CD14-positive monocyte (primary cell): ENCODE data around the gene GALNT18. TPM values are rescaled to one million over a fixed set of nuclear protein-coding genes. Genes with fewer than 3 reads are reported as not detected.

ENCODE experiments used
- DNase-seq, 3 donors: peaks; one replicate each; pipeline ENCODE4 v3.0.0-alpha.2; 2011 to 2022
- H2AFZ ChIP-seq: 2 replicates; pipeline ENCODE4 v1.6.0; 2012; ENCODE audit warnings: mild to moderate bottlenecking, low read depth, low read length, inconsistent platforms; ENCODE audit not compliant: insufficient read depth, poor library complexity, severe bottlenecking
- H3K27ac ChIP-seq, 2 donors: 1 replicate in 1 of 2; 2 replicates in 1 of 2; pipeline ENCODE4 v1.5.1; 2012 to 2013; ENCODE audit warnings: low read length in 2 of 2, control low read depth in 1 of 2, inconsistent platforms in 1 of 2, low read depth in 1 of 2, mild to moderate bottlenecking in 1 of 2
- H3K27me3 ChIP-seq, 2 donors: one replicate each; pipeline versions ENCODE4 v1.6.0 to v1.6.1; 2011 to 2013; ENCODE audit warnings: low read length in 2 of 2; ENCODE audit not compliant: control insufficient read depth in 2 of 2, insufficient read depth in 2 of 2
- H3K36me3 ChIP-seq, 2 donors: replicated peaks in 1 of 2; 1 replicate in 1 of 2; 2 replicates in 1 of 2; pipeline versions ENCODE4 v1.5.1 to v1.6.1; 2012 to 2013; ENCODE audit warnings: low read length in 2 of 2, control low read depth in 1 of 2, inconsistent platforms in 1 of 2, mild to moderate bottlenecking in 1 of 2; ENCODE audit not compliant: insufficient read depth in 2 of 2, control insufficient read depth in 1 of 2
- H3K4me1 ChIP-seq, 2 donors: 1 replicate in 1 of 2; 2 replicates in 1 of 2; pipeline versions ENCODE4 v1.5.1 to v1.6.1; 2012 to 2013; ENCODE audit warnings: low read length in 2 of 2, control low read depth in 1 of 2, inconsistent platforms in 1 of 2, mild to moderate bottlenecking in 1 of 2, moderate library complexity in 1 of 2; ENCODE audit not compliant: insufficient read depth in 2 of 2, control insufficient read depth in 1 of 2
- H3K4me2 ChIP-seq: replicated peaks from 2 replicates; pipeline ENCODE3; 2012; ENCODE audit warnings: low read length, moderate library complexity, mild to moderate bottlenecking; ENCODE audit not compliant: poor library complexity, severe bottlenecking; ENCODE audit errors: extremely low read depth
- H3K4me3 ChIP-seq, 3 experiments: fragments of 200-600 bp in 1 of 3; sonication (generic) in 1 of 3; replicated peaks in 1 of 3; 1 replicate in 2 of 3; 2 replicates in 1 of 3; pipeline ENCODE4 v1.5.1; 2011 to 2013; ENCODE audit warnings: low read length in 3 of 3, mild to moderate bottlenecking in 3 of 3, control low read depth in 2 of 3, low read depth in 2 of 3, inconsistent platforms in 1 of 3, moderate library complexity in 1 of 3
- H3K79me2 ChIP-seq: 2 replicates; pipeline ENCODE4 v1.6.0; 2012; ENCODE audit warnings: mild to moderate bottlenecking, control low read depth, inconsistent platforms, low read length, moderate library complexity; ENCODE audit not compliant: insufficient read depth
- H3K9ac ChIP-seq: 2 replicates; pipeline ENCODE4 v1.6.0; 2017; ENCODE audit warnings: low read length, mild to moderate bottlenecking; ENCODE audit not compliant: insufficient read depth, poor library complexity, severe bottlenecking
- H3K9me3 ChIP-seq, 2 donors: replicated peaks in 1 of 2; 1 replicate in 1 of 2; 2 replicates in 1 of 2; pipeline versions ENCODE4 v1.5.1 to v1.6.1; 2012 to 2013; ENCODE audit warnings: low read length in 2 of 2, control low read depth in 1 of 2; ENCODE audit not compliant: control insufficient read depth in 1 of 2, insufficient read depth in 1 of 2
- H4K20me1 ChIP-seq: 2 replicates; pipeline ENCODE4 v1.6.0; 2012; ENCODE audit warnings: mild to moderate bottlenecking, low read length, control low read depth, moderate library complexity; ENCODE audit not compliant: insufficient read depth
- H3K27ac Mint-ChIP-seq, 7 donors: one replicate each; pipeline ENCODE4 v1.8.0; 2020; ENCODE audit warnings: mild to moderate bottlenecking in 7 of 7, mixed read lengths in 7 of 7, moderate library complexity in 6 of 7, inconsistent platforms in 2 of 7
- H3K27me3 Mint-ChIP-seq, 3 donors: one replicate each; pipeline ENCODE4 v1.8.0; 2021 to 2022; ENCODE audit warnings: low read depth in 3 of 3, mild to moderate bottlenecking in 3 of 3, mixed read lengths in 3 of 3, moderate library complexity in 3 of 3, inconsistent platforms in 1 of 3
- H3K36me3 Mint-ChIP-seq, 2 donors: one replicate each; pipeline ENCODE4 v1.8.0; 2020; ENCODE audit warnings: mixed read lengths in 2 of 2, inconsistent platforms in 1 of 2, mild to moderate bottlenecking in 1 of 2
- H3K4me1 Mint-ChIP-seq: one replicate; pipeline ENCODE4 v1.8.0; 2020; ENCODE audit warnings: mild to moderate bottlenecking, mixed read lengths
- H3K4me3 Mint-ChIP-seq, 2 donors: one replicate each; pipeline ENCODE4 v1.8.0; 2020; ENCODE audit warnings: mild to moderate bottlenecking in 2 of 2, mixed read lengths in 2 of 2, moderate library complexity in 1 of 2
- H3K9me3 Mint-ChIP-seq, 7 donors: one replicate each; pipeline ENCODE4 v1.8.0; 2020 to 2022; ENCODE audit warnings: mixed read lengths in 7 of 7, mild to moderate bottlenecking in 6 of 7, moderate library complexity in 6 of 7, inconsistent platforms in 2 of 7
- CTCF ChIP-seq: fragments of 200-600 bp; IDR thresholded peaks from one replicate; pipeline ENCODE4 v1.8.0; 2022; ENCODE audit warnings: antibody characterized with exemption, mild to moderate bottlenecking
- WGBS: methylation state at CpG from one replicate; pipeline ENCODE4 v1.1.5; 2013; ENCODE audit warnings: missing lambda C conversion rate; ENCODE audit not compliant: insufficient coverage; 5-methylcytosine and 5-hydroxymethylcytosine counted together
- intact Hi-C, 2 donors: fragments of 100-400 bp; cut with micrococcal nuclease; formaldehyde crosslinking; loops; one replicate each; pipeline versions ENCODE4 v1.15.0 to v1.15.1; 2023
- polyA plus RNA-seq, 3 donors: library from polyadenylated mRNA; depleted of rRNA in 1 of 3; unstranded in 2 of 3; stranded (reverse) in 1 of 3; fragments of 300-500 nt in 2 of 3; fragments of >200 nt in 1 of 3; fragmentation: Illumina TruSeq in 2 of 3; gene quantifications; 1 replicate in 2 of 3; 2 replicates in 1 of 3; pipeline ENCODE4 v1.2.3, GENCODE V29; 2012 to 2021

Gene GALNT18
- polyA plus RNA-seq, 3 donors: not detected

GRCh38 chr11:11496879-11497278, 124.9 kb downstream of the GALNT18 start:
- Histone ChIP-seq H2AFZ (no peak overlapping the region), H3K9ac (no peak overlapping the region), H3K79me2 (no peaks in the 10 kb centered on the region), H3K4me2 (no peak overlapping the region), H3K36me3 (no peaks in the 10 kb centered on the region), H4K20me1 (no peaks in the 10 kb centered on the region), H3K9me3 (no peaks in the 10 kb centered on the region), H3K4me3 (no peak overlapping the region), H3K27me3 (no peaks in the 10 kb centered on the region), H3K4me1 (no peaks in the 10 kb centered on the region), H3K27ac (no peak overlapping the region)
- Mint-ChIP-seq H3K4me1 (no peaks in the 10 kb centered on the region), H3K36me3 (no peaks in the 10 kb centered on the region), H3K9me3 (no peaks in the 10 kb centered on the region), H3K27ac (no peak overlapping the region), H3K4me3 (no peak overlapping the region), H3K27me3 (peaks cover 7 to 8% (median 7%) of the 10 kb centered on the region in 3 donors)
- TF ChIP-seq CTCF: no peak
- 100% methylated on average over 2 of the region's 2 CpGs for WGBS
- intact Hi-C loops: no loop called here
- DNase-seq: no peak

GRCh38 chr11:11494348-11494747, 127.5 kb downstream of the GALNT18 start:
- no peaks in the 10 kb centered on the region for H3K36me3 ChIP-seq
- H3K9me3 Mint-ChIP-seq: no peaks in the 10 kb centered on the region

More at GRCh38 chr11:11494348-11494747, 127.5 kb downstream of the GALNT18 start:
- H3K4me1 ChIP-seq: no peaks in the 10 kb centered on the region
- Mint-ChIP-seq H3K4me3 (no peak overlapping the region), H3K4me1 (no peaks in the 10 kb centered on the region), H3K36me3 (no peaks in the 10 kb centered on the region), H3K27ac (no peak overlapping the region), H3K27me3 (peaks cover 2 to 9% (median 9%) of the 10 kb centered on the region in 3 donors)
- WGBS: 100% methylated on average over 1 of the region's 2 CpGs
- H3K27me3 ChIP-seq: no peaks in the 10 kb centered on the region
- H3K4me2 ChIP-seq: no peak overlapping the region
- no peak overlapping the region for H2AFZ ChIP-seq
- H3K4me3 ChIP-seq: no peak overlapping the region
- H3K27ac ChIP-seq: no peak overlapping the region
- TF ChIP-seq CTCF: no peak
- H3K9ac ChIP-seq: no peak overlapping the region
- no peaks in the 10 kb centered on the region for H3K9me3 ChIP-seq
- intact Hi-C loops: loop anchor here in 1 of 2 donors (2.0 kb wide), 1 partner anchor 36 kb away; no protein-coding TSS in a partner anchor
- no peak for DNase-seq
- H4K20me1 ChIP-seq: no peaks in the 10 kb centered on the region
- no peaks in the 10 kb centered on the region for H3K79me2 ChIP-seq
